Adipocyte (in vitro differentiated cells): ENCODE measurements around the gene HOXD9.

Experiments
- DNase-seq: peaks from one replicate; pipeline ENCODE4 v3.0.0-alpha.2; 2015; ENCODE audit warnings: low read depth
- H3K27me3 ChIP-seq: replicated peaks from 2 replicates; pipeline ENCODE4 v1.7.0; 2013; ENCODE audit warnings: mild to moderate bottlenecking, low read length, moderate library complexity; ENCODE audit not compliant: control insufficient read depth, insufficient read depth
- H3K36me3 ChIP-seq: 2 replicates; pipeline ENCODE4 v1.7.0; 2013; ENCODE audit warnings: low read length, mild to moderate bottlenecking, moderate library complexity; ENCODE audit not compliant: control insufficient read depth, insufficient read depth, severe bottlenecking
- H3K4me1 ChIP-seq: 2 replicates; pipeline ENCODE4 v1.7.0; 2013; ENCODE audit warnings: mild to moderate bottlenecking, low read length, moderate library complexity; ENCODE audit not compliant: control insufficient read depth, insufficient read depth
- H3K4me3 ChIP-seq: 2 replicates; pipeline ENCODE4 v1.7.0; 2013; ENCODE audit warnings: mild to moderate bottlenecking, low read length, moderate library complexity
- H3K9ac ChIP-seq: 2 replicates; pipeline ENCODE4 v1.7.0; 2013; ENCODE audit warnings: mild to moderate bottlenecking, low read length, moderate library complexity
- H3K9me3 ChIP-seq: 2 replicates; pipeline ENCODE4 v1.7.0; 2013; ENCODE audit warnings: mild to moderate bottlenecking, low read length, moderate library complexity; ENCODE audit not compliant: control insufficient read depth

Gene HOXD9

DNA sequence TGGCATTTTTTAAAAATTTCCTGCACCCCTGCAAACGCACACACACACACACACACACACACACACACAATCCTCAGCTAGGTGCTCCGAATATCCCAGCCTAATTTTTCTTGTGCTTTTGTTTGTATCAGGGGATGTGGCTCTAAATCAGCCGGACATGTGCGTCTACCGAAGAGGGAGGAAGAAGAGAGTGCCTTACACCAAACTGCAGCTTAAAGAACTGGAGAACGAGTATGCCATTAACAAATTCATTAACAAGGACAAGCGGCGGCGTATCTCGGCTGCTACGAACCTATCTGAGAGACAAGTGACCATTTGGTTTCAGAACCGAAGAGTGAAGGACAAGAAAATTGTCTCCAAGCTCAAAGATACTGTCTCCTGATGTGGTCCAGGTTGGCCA is 28.2 kb upstream of the HOXD9 start:
- DNase-seq = no peak
- Histone ChIP-seq H3K36me3 (no peaks in the 10 kb centered on the region), H3K9ac (no peak overlapping the region), H3K4me1 (peaks cover 9% of the 10 kb centered on the region), H3K4me3 (no peak overlapping the region), H3K9me3 (peaks cover 10% of the 10 kb centered on the region), H3K27me3 (peaks cover 88% of the 10 kb centered on the region)

GRCh38 chr2:176095421-176095820 is 27.1 kb upstream of the HOXD9 start:
- no peak overlapping the region for H3K9ac ChIP-seq
- DNase-seq = no peak
- peaks cover 89% of the 10 kb centered on the region for H3K27me3 ChIP-seq
- H3K9me3 ChIP-seq = peaks cover 16% of the 10 kb centered on the region
- no peaks in the 10 kb centered on the region for H3K36me3 ChIP-seq
- H3K4me3 ChIP-seq = no peak overlapping the region
- peaks cover 9% of the 10 kb centered on the region for H3K4me1 ChIP-seq

- Histone ChIP-seq H3K4me3 (peak overlapping the region; percentile 78), H3K4me1 (peaks cover 9% of the 10 kb centered on the region), H3K9ac (no peak overlapping the region), H3K36me3 (no peaks in the 10 kb centered on the region), H3K9me3 (peaks cover 21% of the 10 kb centered on the region), H3K27me3 (peaks cover 89% of the 10 kb centered on the region)
- DNase-seq = no peak
Observed at GRCh38 chr2:176096243-176096985, 26.1 kb upstream of the HOXD9 start.

DNA sequence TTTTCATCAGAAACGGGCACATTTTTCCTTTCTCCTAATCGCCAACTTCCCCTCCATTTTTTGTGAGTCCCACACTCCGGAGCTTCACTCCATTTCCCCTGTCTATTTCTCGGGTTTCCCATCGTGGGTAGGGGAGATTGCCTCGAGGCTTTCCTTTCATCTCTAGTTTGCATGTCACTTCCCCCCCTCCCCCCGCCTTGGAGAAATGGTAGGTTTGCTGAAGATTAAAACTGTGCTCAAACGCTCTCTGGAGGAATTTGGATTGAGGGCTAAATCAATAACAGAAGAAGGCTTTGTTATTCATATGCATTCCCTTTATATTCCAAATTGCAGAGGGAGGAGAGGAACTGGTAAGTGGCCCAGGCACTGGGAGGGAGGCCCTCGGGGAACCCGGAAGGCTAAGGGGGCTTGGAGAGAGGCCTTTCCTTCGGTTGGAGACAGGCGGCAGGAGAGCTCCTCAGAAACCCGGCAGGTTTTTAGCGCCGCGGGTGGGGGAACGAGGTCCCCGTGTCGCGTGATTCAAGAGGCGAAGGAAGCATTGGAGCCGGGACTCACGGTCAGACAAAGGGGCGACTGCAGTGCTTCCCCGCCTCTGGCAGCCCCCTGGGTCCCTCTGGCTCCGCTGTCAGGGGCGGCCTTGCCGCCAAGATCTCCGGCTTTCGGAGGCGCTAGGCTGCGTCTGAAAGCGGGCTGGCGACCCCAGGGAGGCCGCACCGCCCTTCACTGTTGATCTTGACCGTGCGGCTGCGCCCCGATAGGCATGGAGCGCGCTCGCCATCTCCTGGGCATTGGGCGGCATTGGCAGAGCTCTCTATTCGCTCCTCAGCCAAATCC is 25.3 kb upstream of the HOXD9 start:
- Histone ChIP-seq H3K4me1 (peaks cover 9% of the 10 kb centered on the region), H3K9ac (no peak overlapping the region), H3K4me3 (peak overlapping the region; percentile 78), H3K36me3 (no peaks in the 10 kb centered on the region), H3K9me3 (peaks cover 21% of the 10 kb centered on the region), H3K27me3 (peaks cover 90% of the 10 kb centered on the region)
- peak; percentile 88 for DNase-seq

- peaks cover 96% of the 10 kb centered on the region for H3K27me3 ChIP-seq
- H3K4me3 ChIP-seq = peak overlapping the region; percentile 78
- no peak for DNase-seq
- H3K36me3 ChIP-seq = no peaks in the 10 kb centered on the region
- H3K9ac ChIP-seq = no peak overlapping the region
- H3K9me3 ChIP-seq = peaks cover 21% of the 10 kb centered on the region
- peaks cover 9% of the 10 kb centered on the region for H3K4me1 ChIP-seq
Observed at GRCh38 chr2:176097820-176098365, 24.6 kb upstream of the HOXD9 start.

- H3K36me3 ChIP-seq = no peaks in the 10 kb centered on the region
- peaks cover 98% of the 10 kb centered on the region for H3K27me3 ChIP-seq
- H3K4me1 ChIP-seq = peaks cover 10% of the 10 kb centered on the region
- no peak overlapping the region for H3K9ac ChIP-seq
- DNase-seq = no peak
- H3K4me3 ChIP-seq = no peak overlapping the region
- H3K9me3 ChIP-seq = peaks cover 19% of the 10 kb centered on the region
Observed at GRCh38 chr2:176098366-176099158, 24.0 kb upstream of the HOXD9 start.

DNA sequence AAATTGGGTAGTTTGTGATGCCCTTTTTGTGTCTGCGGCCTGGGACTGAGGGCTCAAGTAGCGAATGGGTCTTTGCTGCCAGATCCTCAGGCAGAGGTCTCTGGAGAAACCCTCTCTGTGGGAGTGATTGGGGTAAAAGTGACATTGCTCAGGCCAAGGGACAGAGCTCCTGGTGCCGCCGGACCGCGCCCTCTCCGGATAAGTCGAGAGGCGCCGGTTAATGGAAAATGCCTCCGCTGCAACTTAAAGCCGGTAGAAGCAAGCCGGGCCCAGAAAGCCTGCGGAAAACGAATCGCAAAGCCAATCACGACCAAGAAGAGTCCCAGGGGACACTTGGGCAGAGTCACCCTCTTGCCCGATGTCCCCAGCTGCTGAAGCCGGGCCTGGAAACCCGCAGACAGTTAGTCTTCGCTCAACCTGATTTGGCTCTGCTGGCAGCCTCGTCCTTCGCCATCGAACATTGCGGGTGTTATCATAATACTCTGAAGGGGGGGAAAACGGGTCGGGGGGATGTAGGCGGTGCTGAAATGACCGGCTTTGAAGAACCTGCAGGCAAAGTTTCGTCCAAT is 23.3 kb upstream of the HOXD9 start:
- no peaks in the 10 kb centered on the region for H3K36me3 ChIP-seq
- peaks cover 97% of the 10 kb centered on the region for H3K27me3 ChIP-seq
- DNase-seq = no peak
- no peak overlapping the region for H3K4me3 ChIP-seq
- peaks cover 17% of the 10 kb centered on the region for H3K4me1 ChIP-seq
- H3K9ac ChIP-seq = no peak overlapping the region
- H3K9me3 ChIP-seq = peaks cover 18% of the 10 kb centered on the region

GRCh38 chr2:176099728-176100546 is 22.6 kb upstream of the HOXD9 start, which contains the start of gene HOXD12:
Gene HOXD12, plus strand, starts transcription at chr2:176099795. Its CDS starts 7 bp downstream, at chr2:176099802.
- Histone ChIP-seq H3K27me3 (peaks cover 91% of the 10 kb centered on the region), H3K36me3 (no peaks in the 10 kb centered on the region), H3K4me3 (no peak within 1 kb of the TSS), H3K4me1 (peaks cover 23% of the 10 kb centered on the region), H3K9ac (no peak within 1 kb of the TSS), H3K9me3 (peaks cover 13% of the 10 kb centered on the region)
- no peak for DNase-seq

DNA sequence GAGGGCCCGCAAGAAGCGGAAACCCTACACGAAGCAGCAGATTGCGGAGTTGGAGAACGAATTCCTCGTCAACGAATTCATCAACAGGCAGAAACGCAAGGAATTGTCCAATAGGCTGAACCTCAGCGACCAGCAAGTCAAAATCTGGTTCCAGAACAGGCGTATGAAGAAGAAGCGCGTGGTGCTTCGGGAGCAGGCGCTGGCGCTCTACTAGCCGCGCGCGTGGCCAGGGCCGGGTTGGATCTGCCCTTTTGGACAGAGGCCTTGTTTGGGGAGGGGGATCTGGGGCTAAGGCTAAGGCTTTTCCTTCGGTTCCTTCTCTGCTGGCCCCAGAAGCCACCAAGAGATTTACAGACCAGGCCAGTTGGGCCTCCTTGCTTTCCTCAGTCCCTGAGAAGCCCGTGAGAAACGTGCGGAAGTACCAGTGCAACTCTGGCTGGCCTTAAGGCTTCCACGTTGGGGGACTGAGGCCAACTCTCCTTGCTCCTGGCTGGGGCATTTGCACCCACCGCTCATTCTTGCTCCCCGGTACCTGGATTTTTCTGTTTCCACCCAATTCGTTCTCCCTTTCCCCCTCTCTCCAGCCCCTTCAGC is 21.9 kb upstream of the HOXD9 start:
- no peak for DNase-seq
- H3K4me3 ChIP-seq = no peak overlapping the region
- peaks cover 13% of the 10 kb centered on the region for H3K9me3 ChIP-seq
- peaks cover 91% of the 10 kb centered on the region for H3K27me3 ChIP-seq
- H3K4me1 ChIP-seq = peaks cover 24% of the 10 kb centered on the region
- H3K36me3 ChIP-seq = no peaks in the 10 kb centered on the region
- H3K9ac ChIP-seq = no peak overlapping the region
